Parathyroid adenoma (tissue), 2 donors: ENCODE results near the gene RAET1G.
"Not testable (repeated sequence)": the region's sequence is repeated elsewhere in the genome, so short reads cannot be mapped to it uniquely, and the experiment has no call there.

Experiments used
- H2AFZ ChIP-seq: fragments of 300-600 bp; sonication (generic); one replicate; pipeline ENCODE4 v1.7.0; 2017; ENCODE audit warnings: antibody characterized with exemption, mild to moderate bottlenecking
- H3K27ac ChIP-seq: fragments of 300-600 bp; sonication (generic); one replicate; pipeline ENCODE4 v1.7.0; 2017
- H3K27me3 ChIP-seq: fragments of 300-600 bp; sonication (generic); one replicate; pipeline ENCODE4 v1.7.0; 2017; ENCODE audit warnings: low read length; ENCODE audit not compliant: control insufficient read depth, insufficient read depth
- H3K36me3 ChIP-seq: fragments of 300-600 bp; sonication (generic); one replicate; pipeline ENCODE4 v1.7.0; 2017; ENCODE audit warnings: low read length; ENCODE audit not compliant: control insufficient read depth, insufficient read depth
- H3K4me1 ChIP-seq: fragments of 300-600 bp; sonication (generic); one replicate; pipeline ENCODE4 v1.7.0; 2017; ENCODE audit warnings: control low read depth
- H3K4me2 ChIP-seq: fragments of 300-600 bp; sonication (generic); one replicate; pipeline ENCODE4 v1.7.0; 2017; ENCODE audit warnings: low read length
- H3K4me3 ChIP-seq: fragments of 300-600 bp; sonication (generic); one replicate; pipeline ENCODE4 v1.7.0; 2017; ENCODE audit warnings: low read depth, low read length
- H3K79me2 ChIP-seq: fragments of 300-600 bp; sonication (generic); one replicate; pipeline ENCODE4 v1.7.0; 2017; ENCODE audit warnings: control low read depth
- H3K9ac ChIP-seq: fragments of 300-600 bp; sonication (generic); one replicate; pipeline ENCODE4 v1.7.0; 2017; ENCODE audit warnings: mild to moderate bottlenecking
- H3K9me3 ChIP-seq: fragments of 300-600 bp; sonication (generic); one replicate; pipeline ENCODE4 v1.7.0; 2017; ENCODE audit warnings: low read length; ENCODE audit not compliant: control insufficient read depth
- TF ChIP-seq, protein P1 (sequence below): fragments of 300-600 bp; sonication (generic); IDR thresholded peaks from one replicate; pipeline ENCODE4 v1.7.0; 2017; ENCODE audit warnings: antibody characterized with exemption, mild to moderate bottlenecking
- donor health status: primary hyperparathyroidism.

RAET1G gene

DNA sequence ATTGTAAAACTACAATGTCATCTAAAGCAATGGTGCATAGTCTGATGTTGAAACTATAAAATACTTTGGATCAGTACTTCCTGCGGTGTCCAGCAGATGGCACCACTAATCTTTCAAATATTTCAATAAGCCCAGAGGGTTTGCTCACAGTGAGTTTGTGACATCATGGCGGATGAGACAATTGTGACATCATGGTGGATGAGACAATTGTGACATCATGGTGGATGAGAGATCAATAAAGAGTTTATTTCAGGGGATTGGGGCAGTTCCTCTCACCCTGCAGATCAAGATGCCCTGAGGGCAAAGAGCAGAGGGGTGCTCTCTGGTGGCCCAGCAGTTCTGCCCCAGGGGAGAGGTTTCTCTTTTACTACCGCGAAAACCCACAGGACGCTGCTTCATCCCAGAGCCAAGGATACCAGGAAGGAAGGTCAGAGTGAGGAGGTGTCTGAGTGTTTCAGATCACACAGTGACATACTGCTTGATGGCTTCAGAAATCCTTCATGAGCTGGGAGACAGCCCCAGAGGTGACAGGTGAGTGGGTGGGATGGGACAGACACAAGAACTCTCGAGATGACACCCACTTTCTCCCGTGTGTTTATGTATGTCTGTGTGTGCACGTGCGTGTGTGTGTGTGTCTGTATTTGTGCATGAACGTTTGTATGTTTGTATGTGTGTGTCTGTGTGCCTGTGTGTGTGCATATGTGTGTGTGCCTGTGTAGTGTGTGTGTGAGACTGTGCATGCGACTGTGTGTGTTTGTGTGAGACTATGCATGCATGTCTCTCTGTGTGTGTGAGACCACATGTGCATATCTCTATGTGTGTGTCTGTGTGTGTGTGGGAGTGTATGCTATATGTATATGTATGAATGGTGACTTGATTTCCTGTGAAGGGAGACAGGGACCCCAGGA lies 11.6 kb upstream of the RAET1G start:
- Histone ChIP-seq H3K27me3 (peaks cover under 1% of the 10 kb centered on the region), H3K27ac (no peak overlapping the region), H3K4me3 (no peak overlapping the region), H3K9ac (no peak overlapping the region), H3K4me2 (no peak overlapping the region), H3K9me3 (no peaks in the 10 kb centered on the region), H3K79me2 (no peaks in the 10 kb centered on the region), H3K4me1 (no peaks in the 10 kb centered on the region), H3K36me3 (no peaks in the 10 kb centered on the region), H2AFZ (no peak overlapping the region)
- TF ChIP-seq, protein P1, sequence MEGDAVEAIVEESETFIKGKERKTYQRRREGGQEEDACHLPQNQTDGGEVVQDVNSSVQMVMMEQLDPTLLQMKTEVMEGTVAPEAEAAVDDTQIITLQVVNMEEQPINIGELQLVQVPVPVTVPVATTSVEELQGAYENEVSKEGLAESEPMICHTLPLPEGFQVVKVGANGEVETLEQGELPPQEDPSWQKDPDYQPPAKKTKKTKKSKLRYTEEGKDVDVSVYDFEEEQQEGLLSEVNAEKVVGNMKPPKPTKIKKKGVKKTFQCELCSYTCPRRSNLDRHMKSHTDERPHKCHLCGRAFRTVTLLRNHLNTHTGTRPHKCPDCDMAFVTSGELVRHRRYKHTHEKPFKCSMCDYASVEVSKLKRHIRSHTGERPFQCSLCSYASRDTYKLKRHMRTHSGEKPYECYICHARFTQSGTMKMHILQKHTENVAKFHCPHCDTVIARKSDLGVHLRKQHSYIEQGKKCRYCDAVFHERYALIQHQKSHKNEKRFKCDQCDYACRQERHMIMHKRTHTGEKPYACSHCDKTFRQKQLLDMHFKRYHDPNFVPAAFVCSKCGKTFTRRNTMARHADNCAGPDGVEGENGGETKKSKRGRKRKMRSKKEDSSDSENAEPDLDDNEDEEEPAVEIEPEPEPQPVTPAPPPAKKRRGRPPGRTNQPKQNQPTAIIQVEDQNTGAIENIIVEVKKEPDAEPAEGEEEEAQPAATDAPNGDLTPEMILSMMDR: peak; percentile 90

GRCh38 chr6:149933461-149933860 lies 10.5 kb upstream of the RAET1G start:
- H3K4me2 ChIP-seq: no peak overlapping the region
- H3K9ac ChIP-seq: no peak overlapping the region
- peaks cover 5% of the 10 kb centered on the region for H3K27me3 ChIP-seq
- H3K4me3 ChIP-seq: no peak overlapping the region
- H3K9me3 ChIP-seq: no peaks in the 10 kb centered on the region
- no peak overlapping the region for H3K27ac ChIP-seq
- no peaks in the 10 kb centered on the region for H3K36me3 ChIP-seq
- H2AFZ ChIP-seq: no peak overlapping the region
- H3K4me1 ChIP-seq: no peaks in the 10 kb centered on the region
- no peaks in the 10 kb centered on the region for H3K79me2 ChIP-seq
- TF ChIP-seq, protein P1: no peak

- Histone ChIP-seq H3K27me3 (peaks cover 5% of the 10 kb centered on the region), H3K36me3 (no peaks in the 10 kb centered on the region), H3K4me3 (no peak overlapping the region), H3K79me2 (no peaks in the 10 kb centered on the region), H3K9ac (no peak overlapping the region), H3K4me2 (no peak overlapping the region), H3K4me1 (no peaks in the 10 kb centered on the region), H3K27ac (no peak overlapping the region), H2AFZ (no peak overlapping the region), H3K9me3 (no peaks in the 10 kb centered on the region)
- TF ChIP-seq, protein P1: no peak
These were observed 10.1 kb upstream of the RAET1G start for GRCh38 chr6:149933036-149933435.

GRCh38 chr6:149931501-149931900 lies 8.6 kb upstream of the RAET1G start:
- TF ChIP-seq, protein P1: no peak
- H3K4me2 ChIP-seq: no peak overlapping the region
- peaks cover 5% of the 10 kb centered on the region for H3K27me3 ChIP-seq
- no peaks in the 10 kb centered on the region for H3K36me3 ChIP-seq
- no peak overlapping the region for H2AFZ ChIP-seq
- H3K79me2 ChIP-seq: no peaks in the 10 kb centered on the region
- no peak overlapping the region for H3K9ac ChIP-seq
- H3K27ac ChIP-seq: no peak overlapping the region
- no peaks in the 10 kb centered on the region for H3K4me1 ChIP-seq
- H3K4me3 ChIP-seq: no peak overlapping the region
- no peaks in the 10 kb centered on the region for H3K9me3 ChIP-seq

GRCh38 chr6:149929422-149929821 lies 6.5 kb upstream of the RAET1G start:
- Histone ChIP-seq H3K27me3 (peaks cover 5% of the 10 kb centered on the region), H2AFZ (no peak overlapping the region), H3K79me2 (no peaks in the 10 kb centered on the region), H3K27ac (no peak overlapping the region), H3K4me2 (no peak overlapping the region), H3K36me3 (no peaks in the 10 kb centered on the region), H3K4me3 (no peak overlapping the region), H3K4me1 (no peaks in the 10 kb centered on the region), H3K9ac (no peak overlapping the region), H3K9me3 (no peaks in the 10 kb centered on the region)
- TF ChIP-seq, protein P1: no peak

DNA sequence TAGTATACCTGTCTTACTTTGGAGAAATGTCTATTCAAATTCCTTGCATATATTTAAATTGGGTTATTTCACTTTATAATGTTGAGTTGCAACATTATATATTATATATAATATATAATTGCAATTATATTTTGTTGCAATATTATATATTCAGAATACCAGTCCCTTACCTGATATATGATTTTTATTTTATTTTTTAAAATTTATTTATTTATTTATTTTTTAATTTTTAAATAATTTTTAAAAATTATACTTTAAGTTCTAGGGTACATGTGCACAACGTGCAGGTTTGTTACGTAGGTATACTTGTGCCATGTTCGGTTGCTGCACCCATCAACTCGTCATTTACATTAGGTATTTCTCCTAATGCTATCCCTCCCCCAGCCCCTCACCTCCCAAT lies 4.1 kb upstream of the RAET1G start:
- not testable (repeated sequence) for H3K9me3 ChIP-seq, H3K4me3 ChIP-seq, H3K4me1 ChIP-seq, H3K27ac ChIP-seq, H3K27me3 ChIP-seq, H3K4me2 ChIP-seq, H2AFZ ChIP-seq, H3K36me3 ChIP-seq, H3K9ac ChIP-seq, H3K79me2 ChIP-seq
